GM18858 (cell line): ENCODE data around the gene EVC2.

Experiments
- ATAC-seq: cut with Tn5 transposase; IDR thresholded peaks from one replicate; pipeline ENCODE4 v1.9.1; 2021; ENCODE audit not compliant: unreplicated experiment

The EVC2 gene

GRCh38 chr4:5708449-5709206, at the start of gene EVC2:
EVC2 (minus strand) TSS chr4:5708559; CDS start chr4:5708513, 46 bp downstream.
- ATAC-seq: no peak

GRCh38 chr4:5757954-5758353, 49.6 kb upstream of the EVC2 start:
- no peak for ATAC-seq

- no peak for ATAC-seq
Measured at GRCh38 chr4:5757536-5757935, 49.2 kb upstream of the EVC2 start.

- ATAC-seq: no peak
Measured at GRCh38 chr4:5757091-5757490, 48.7 kb upstream of the EVC2 start.

- no peak for ATAC-seq
Measured at GRCh38 chr4:5756271-5756670, 47.9 kb upstream of the EVC2 start.

GRCh38 chr4:5755679-5756078, 47.3 kb upstream of the EVC2 start:
- ATAC-seq: no peak

GRCh38 chr4:5755161-5755560, 46.8 kb upstream of the EVC2 start:
- no peak for ATAC-seq

GRCh38 chr4:5754529-5754881, 46.1 kb upstream of the EVC2 start:
- ATAC-seq: no peak

- no peak for ATAC-seq
Measured at GRCh38 chr4:5753766-5754528, 45.6 kb upstream of the EVC2 start.

GRCh38 chr4:5753366-5753765, 45.0 kb upstream of the EVC2 start:
- ATAC-seq: no peak

- no peak for ATAC-seq
Measured at GRCh38 chr4:5752376-5753184, 44.2 kb upstream of the EVC2 start.

GRCh38 chr4:5751666-5752375, 43.5 kb upstream of the EVC2 start:
- ATAC-seq: no peak

- ATAC-seq: no peak
Measured at GRCh38 chr4:5750946-5751665, 42.7 kb upstream of the EVC2 start.

- ATAC-seq: no peak
Measured at GRCh38 chr4:5750052-5750945, 41.9 kb upstream of the EVC2 start.

- ATAC-seq: no peak
Measured at GRCh38 chr4:5749568-5749967, 41.2 kb upstream of the EVC2 start.

GRCh38 chr4:5747738-5748375, 39.5 kb upstream of the EVC2 start:
- no peak for ATAC-seq

- no peak for ATAC-seq
Measured at GRCh38 chr4:5746829-5747737, 38.7 kb upstream of the EVC2 start.

GRCh38 chr4:5746250-5746649, 37.9 kb upstream of the EVC2 start:
- ATAC-seq: no peak
